ENCODE results near the gene BCLAF1. TPM values are rescaled to one million over a fixed set of nuclear protein-coding genes. Genes with fewer than 3 reads are reported as not detected.

BCLAF1 gene
- total and polyA plus RNA-seq, 9 of the 15 experiments (the other 6 are each of a cell fraction or from before 2014, with no cell fraction given): 65.4 to 286 (median 165) TPM

DNA sequence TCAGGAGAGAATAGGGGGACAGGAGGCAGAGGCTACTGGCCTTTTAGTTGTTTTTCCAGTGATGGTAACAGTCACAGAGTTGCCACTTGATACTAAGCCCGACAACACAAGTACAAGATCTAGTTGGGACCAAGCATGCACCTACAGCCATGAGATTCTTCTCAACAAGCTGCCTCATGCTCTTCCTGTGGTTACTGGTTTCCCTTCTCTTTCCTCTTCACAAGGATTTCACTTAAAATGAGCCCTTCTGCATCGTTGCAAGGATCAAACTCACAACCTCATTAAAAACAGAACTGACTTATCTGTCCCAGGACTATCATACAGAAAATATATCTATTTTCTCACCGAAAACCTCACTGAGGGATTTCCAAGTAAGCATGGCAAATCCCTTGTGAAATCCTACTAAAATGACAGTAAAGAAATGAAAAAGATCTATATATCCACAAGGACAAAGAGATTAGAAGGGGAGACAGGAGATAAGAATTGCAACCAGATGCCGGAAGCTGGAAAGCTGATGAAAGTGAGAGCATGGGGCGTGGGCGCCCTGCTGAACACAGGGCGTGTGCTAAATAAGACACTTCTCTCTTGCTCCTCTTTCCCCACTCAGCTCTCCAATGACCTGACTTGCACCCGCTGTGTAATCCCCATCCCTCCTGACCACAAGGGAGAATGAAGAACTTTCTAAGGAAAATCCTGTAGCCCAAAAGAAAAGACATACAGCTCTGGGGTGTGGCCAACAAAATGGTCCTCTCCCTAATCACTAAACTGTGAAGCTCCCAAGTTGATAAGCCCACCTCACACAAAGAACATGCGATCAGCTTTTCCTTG is 53.0 kb downstream of the BCLAF1 start (continued):
- TF ChIP-seq HNRNPK (IDR thresholded peaks at IDR 0.05; ENCODE audit: low read depth, low read length, poor library complexity, severe bottlenecking) (no peak), ASH1L (IDR thresholded peaks at IDR 0.05; ENCODE audit: borderline replicate concordance, low read depth, partially characterized antibody) (peak; percentile 28), NR1H2 (CRISPR knock-in tag; IDR thresholded peaks at IDR 0.05) (no peak), DPF2 (IDR thresholded peaks at IDR 0.05) (peak; percentile 96), ZNF592 (IDR thresholded peaks at IDR 0.05) (peak; percentile 37), NCOA4 (IDR thresholded peaks at IDR 0.05; ENCODE audit: partially characterized antibody) (no peak), NFYB (IDR thresholded peaks at IDR 0.05; ENCODE audit: extremely low read depth, insufficient read length) (no peak), ZBTB26 (CRISPR knock-in tag; IDR thresholded peaks at IDR 0.05) (no peak), SFPQ (IDR thresholded peaks at IDR 0.05; ENCODE audit: low read depth, low read length) (no peak), ZNF263 (CRISPR knock-in tag; IDR thresholded peaks at IDR 0.05; ENCODE audit: borderline replicate concordance) (no peak), ZNF217 (CRISPR knock-in tag; IDR thresholded peaks at IDR 0.05) (no peak), ARNT (IDR thresholded peaks at IDR 0.05) (peak in 1 of 2 experiments; percentile 75; a peak in 1 of 4 replicates)
- TF ChIP-seq, protein P1, sequence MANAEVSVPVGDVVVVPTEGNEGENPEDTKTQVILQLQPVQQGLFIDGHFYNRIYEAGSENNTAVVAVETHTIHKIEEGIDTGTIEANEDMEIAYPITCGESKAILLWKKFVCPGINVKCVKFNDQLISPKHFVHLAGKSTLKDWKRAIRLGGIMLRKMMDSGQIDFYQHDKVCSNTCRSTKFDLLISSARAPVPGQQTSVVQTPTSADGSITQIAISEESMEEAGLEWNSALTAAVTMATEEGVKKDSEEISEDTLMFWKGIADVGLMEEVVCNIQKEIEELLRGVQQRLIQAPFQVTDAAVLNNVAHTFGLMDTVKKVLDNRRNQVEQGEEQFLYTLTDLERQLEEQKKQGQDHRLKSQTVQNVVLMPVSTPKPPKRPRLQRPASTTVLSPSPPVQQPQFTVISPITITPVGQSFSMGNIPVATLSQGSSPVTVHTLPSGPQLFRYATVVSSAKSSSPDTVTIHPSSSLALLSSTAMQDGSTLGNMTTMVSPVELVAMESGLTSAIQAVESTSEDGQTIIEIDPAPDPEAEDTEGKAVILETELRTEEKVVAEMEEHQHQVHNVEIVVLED (CRISPR knock-in tag; IDR thresholded peaks at IDR 0.05): no peak
